Measurements from ENCODE around the gene NTF4.
A peak's percentile ranks its signal among the peaks of the same experiment; 100 is the strongest.
"Not testable (repeated sequence)": the region's sequence is repeated elsewhere in the genome, so short reads cannot be mapped to it uniquely, and the experiment has no call there.

The NTF4 gene

DNA sequence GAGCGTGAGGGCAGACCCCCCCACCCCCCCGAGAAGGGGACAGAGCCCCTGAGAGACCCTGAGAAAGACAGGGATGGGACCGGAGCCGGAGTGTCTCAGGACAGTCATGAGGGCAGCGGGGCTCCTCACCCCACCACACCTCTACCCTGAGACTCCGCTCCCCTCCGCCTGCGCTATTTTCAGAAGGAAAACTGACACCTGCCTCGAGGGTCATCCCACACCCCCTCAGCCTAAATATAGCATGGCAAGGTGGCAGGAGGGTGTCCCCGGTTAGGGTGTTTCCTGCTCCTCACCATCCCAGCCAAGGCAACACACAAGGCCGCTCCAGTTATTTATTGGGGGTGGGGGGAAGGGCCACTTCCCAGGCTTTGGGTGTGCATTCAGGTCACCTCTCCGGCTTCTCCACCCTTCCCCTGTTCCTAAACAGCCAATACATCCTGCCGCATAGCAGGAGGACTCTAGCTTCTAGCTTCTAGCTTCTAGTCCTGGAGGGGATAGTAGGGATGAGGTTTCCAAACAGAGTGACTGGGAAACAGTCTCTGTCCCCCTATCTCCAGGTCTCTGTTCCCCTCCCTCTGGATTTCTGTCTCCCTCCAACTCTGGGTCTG lies 1.4 kb upstream of the NTF4 start:
- H3K36me3 ChIP-seq (ENCODE audit: control insufficient read depth, insufficient read depth, low read length): no peaks in the 10 kb centered on the region
- peak overlapping the region; percentile 43 for H3K4me3 ChIP-seq (ENCODE audit: low read depth, low read length)
- no peaks in the 10 kb centered on the region for H3K9me3 ChIP-seq (ENCODE audit: control insufficient read depth, insufficient read depth, low read length)
- H3K27me3 ChIP-seq (ENCODE audit: control insufficient read depth, insufficient read depth, low read length): peaks cover 54% of the 10 kb centered on the region
- H3K9ac ChIP-seq (ENCODE audit: low read depth, low read length): no peak overlapping the region
- peaks cover 9% of the 10 kb centered on the region for H3K4me1 ChIP-seq (ENCODE audit: control insufficient read depth, insufficient read depth, low read length)

DNA sequence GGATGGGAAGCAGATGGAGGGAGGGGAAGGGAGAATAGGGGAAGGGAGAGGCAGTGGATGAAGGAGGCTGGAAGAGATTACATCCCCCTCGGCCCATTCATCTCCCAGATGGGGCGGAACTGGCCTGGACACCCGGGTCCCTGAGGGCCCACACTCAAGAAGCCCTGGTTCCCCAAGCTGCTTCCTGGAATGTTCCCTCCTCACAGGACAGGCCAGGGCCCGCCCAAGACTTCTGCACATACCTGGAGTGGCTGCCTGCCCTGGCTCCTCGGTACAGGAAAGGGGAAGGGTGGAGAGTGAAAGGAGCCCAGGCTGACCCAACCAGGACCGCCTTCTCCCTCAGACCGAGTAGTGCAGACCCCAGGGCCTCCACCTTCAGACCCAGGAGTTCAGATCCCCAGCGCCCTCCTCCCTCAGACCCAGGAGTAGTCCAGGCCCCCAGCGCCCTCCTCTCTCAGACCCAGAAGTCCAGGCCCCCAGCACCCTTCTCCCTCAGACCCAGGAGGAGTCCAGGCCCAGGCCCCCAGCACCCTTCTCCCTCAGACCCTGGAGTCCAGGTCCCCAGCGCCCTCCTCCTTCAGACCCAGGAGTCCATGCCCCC lies 489 bp downstream of the NTF4 start:
- no peak overlapping the region for H3K9ac ChIP-seq (ENCODE audit: low read depth, low read length)
- H3K9me3 ChIP-seq (ENCODE audit: control insufficient read depth, insufficient read depth, low read length): no peaks in the 10 kb centered on the region
- peaks cover 9% of the 10 kb centered on the region for H3K4me1 ChIP-seq (ENCODE audit: control insufficient read depth, insufficient read depth, low read length)
- peaks cover 41% of the 10 kb centered on the region for H3K27me3 ChIP-seq (ENCODE audit: control insufficient read depth, insufficient read depth, low read length)
- peak overlapping the region; percentile 43 for H3K4me3 ChIP-seq (ENCODE audit: low read depth, low read length)
- no peaks in the 10 kb centered on the region for H3K36me3 ChIP-seq (ENCODE audit: control insufficient read depth, insufficient read depth, low read length)

DNA sequence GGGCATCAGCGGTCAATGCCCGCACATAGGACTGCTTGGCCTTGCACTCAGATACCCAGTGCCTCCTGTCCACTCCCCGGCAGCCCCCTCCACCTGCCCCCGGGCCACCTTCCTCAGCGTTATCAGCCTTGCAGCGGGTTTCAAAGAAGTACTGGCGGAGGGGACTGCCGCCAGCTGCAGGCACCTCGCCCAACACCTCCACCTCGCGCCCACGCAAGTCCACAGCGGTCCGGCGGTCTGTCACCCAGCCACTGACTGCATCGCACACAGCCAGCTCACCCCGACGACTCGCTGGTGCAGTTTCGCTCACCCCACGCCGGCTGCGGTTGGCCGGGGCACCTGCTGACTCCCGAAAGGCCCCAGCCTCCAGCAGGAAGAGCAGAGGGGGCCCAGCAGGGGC lies 3.2 kb downstream of the NTF4 start:
- Histone ChIP-seq H3K9me3 (ENCODE audit: control insufficient read depth, insufficient read depth, low read length) (no peaks in the 10 kb centered on the region), H3K27me3 (ENCODE audit: control insufficient read depth, insufficient read depth, low read length) (peaks cover 44% of the 10 kb centered on the region), H3K4me3 (ENCODE audit: low read depth, low read length) (no peak overlapping the region), H3K9ac (ENCODE audit: low read depth, low read length) (no peak overlapping the region), H3K4me1 (ENCODE audit: control insufficient read depth, insufficient read depth, low read length) (peaks cover 9% of the 10 kb centered on the region), H3K36me3 (ENCODE audit: control insufficient read depth, insufficient read depth, low read length) (no peaks in the 10 kb centered on the region)

DNA sequence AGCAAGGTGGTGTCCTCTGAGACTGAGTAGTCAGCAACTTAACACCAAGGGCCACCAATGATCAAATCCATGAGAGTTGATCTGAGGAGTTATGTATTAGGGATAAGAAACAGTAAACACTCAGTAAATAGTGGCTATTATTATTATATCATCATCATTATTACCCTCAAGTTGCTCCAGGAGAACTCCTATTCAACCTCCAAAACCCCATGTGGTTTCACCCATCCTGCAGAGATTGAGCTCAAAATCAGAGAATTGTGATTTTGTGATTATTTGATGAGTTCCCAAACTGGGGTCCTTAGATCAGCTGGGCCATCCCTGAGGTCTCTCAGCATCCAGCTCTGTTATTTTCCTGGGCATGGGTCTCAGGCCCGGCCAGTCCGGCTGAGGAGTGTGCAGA lies 3.6 kb downstream of the NTF4 start:
- Histone ChIP-seq H3K36me3 (ENCODE audit: control insufficient read depth, insufficient read depth, low read length) (no peaks in the 10 kb centered on the region), H3K27me3 (ENCODE audit: control insufficient read depth, insufficient read depth, low read length) (peaks cover 44% of the 10 kb centered on the region), H3K9ac (ENCODE audit: low read depth, low read length) (no peak overlapping the region), H3K9me3 (ENCODE audit: control insufficient read depth, insufficient read depth, low read length) (no peaks in the 10 kb centered on the region), H3K4me1 (ENCODE audit: control insufficient read depth, insufficient read depth, low read length) (peaks cover 6% of the 10 kb centered on the region), H3K4me3 (ENCODE audit: low read depth, low read length) (no peak overlapping the region)

DNA sequence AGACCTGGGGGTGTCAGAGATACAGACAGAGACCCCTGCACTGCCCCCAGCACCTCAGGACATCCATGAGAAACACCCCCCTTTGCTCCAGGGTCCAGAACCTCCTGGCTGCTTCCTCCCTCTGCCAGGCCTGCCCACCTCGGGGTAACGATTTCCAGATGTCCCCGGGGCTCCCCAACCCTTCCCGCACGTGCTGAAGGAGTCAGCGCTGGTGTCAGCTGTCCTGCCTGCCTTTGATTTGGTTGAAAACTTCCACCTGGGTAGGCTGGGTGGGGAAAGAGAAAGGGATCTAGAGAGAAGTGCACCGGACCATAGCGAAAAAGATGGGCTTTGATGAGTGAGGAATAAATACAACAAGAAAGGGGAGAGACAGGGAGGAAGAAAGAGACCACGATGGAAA lies 5.6 kb downstream of the NTF4 start:
- Histone ChIP-seq H3K4me3 (ENCODE audit: low read depth, low read length) (no peak overlapping the region), H3K27me3 (ENCODE audit: control insufficient read depth, insufficient read depth, low read length) (peaks cover 46% of the 10 kb centered on the region), H3K9ac (ENCODE audit: low read depth, low read length) (no peak overlapping the region), H3K36me3 (ENCODE audit: control insufficient read depth, insufficient read depth, low read length) (no peaks in the 10 kb centered on the region), H3K9me3 (ENCODE audit: control insufficient read depth, insufficient read depth, low read length) (no peaks in the 10 kb centered on the region), H3K4me1 (ENCODE audit: control insufficient read depth, insufficient read depth, low read length) (peaks cover 2% of the 10 kb centered on the region)

DNA sequence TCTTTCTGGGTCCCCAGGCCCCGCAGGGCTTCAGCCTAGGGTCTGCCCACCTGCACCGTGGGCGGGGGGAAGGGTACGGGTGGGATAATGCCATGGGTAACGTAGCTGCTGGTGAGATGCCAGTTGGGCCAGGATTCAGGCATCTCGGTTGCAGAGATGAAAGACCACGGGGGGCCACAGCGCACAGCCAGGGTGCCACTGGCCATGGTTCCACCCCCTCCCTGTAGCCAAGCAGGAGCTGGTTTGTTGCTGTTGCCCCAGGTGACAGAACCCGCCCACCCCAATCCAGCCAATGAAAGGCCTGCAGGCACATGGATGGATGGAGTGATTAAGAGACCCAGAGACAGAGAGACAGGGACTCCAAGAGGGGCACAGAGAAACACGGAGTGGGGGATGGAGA lies 6.1 kb downstream of the NTF4 start:
- Histone ChIP-seq H3K4me3 (ENCODE audit: low read depth, low read length) (no peak overlapping the region), H3K9ac (ENCODE audit: low read depth, low read length) (no peak overlapping the region), H3K9me3 (ENCODE audit: control insufficient read depth, insufficient read depth, low read length) (no peaks in the 10 kb centered on the region), H3K4me1 (ENCODE audit: control insufficient read depth, insufficient read depth, low read length) (no peaks in the 10 kb centered on the region), H3K36me3 (ENCODE audit: control insufficient read depth, insufficient read depth, low read length) (no peaks in the 10 kb centered on the region), H3K27me3 (ENCODE audit: control insufficient read depth, insufficient read depth, low read length) (peaks cover 46% of the 10 kb centered on the region)

DNA sequence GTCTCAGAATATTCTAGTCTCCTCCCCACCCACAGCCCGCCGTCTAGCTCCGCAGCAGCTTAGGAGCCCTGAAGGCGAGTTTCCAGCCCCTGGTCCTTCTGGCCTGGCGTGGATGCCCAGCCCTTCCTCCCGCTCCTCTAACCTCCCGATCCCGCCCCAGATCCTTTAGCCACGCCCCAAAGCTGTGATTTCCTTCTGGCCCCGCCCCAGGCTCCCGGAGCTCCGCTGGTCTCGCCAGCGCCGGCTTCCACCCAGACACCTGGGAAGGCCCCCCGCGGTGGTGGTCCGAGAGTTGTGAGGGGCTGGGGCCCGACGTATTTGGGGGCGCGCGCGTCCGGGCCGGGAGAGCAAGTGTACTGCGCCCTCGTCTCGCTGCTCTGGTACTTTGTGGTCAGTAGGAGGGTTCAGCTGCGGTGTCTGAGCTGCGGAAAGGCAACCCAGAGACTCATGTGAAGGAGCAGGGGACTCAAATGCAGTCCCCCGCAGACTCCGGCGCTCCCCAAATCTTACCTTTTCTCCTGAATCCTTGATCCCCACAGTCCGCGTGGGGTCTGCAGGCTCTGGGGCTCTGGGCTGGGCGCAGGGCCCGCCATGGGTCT lies 6.9 kb downstream of the NTF4 start, which contains the start of gene CGB7:
Gene CGB7 (minus strand): TSS at position 114 of the 599 bp plus-strand sequence. CDS start 2,374 bp downstream, outside the sequence.
- no peaks in the 10 kb centered on the region for H3K36me3 ChIP-seq (ENCODE audit: control insufficient read depth, insufficient read depth, low read length)
- peaks cover 46% of the 10 kb centered on the region for H3K27me3 ChIP-seq (ENCODE audit: control insufficient read depth, insufficient read depth, low read length)
- no peaks in the 10 kb centered on the region for H3K4me1 ChIP-seq (ENCODE audit: control insufficient read depth, insufficient read depth, low read length)
- H3K9ac ChIP-seq (ENCODE audit: low read depth, low read length): peak within 1 kb of the TSS; percentile 12
- H3K9me3 ChIP-seq (ENCODE audit: control insufficient read depth, insufficient read depth, low read length): no peaks in the 10 kb centered on the region
- H3K4me3 ChIP-seq (ENCODE audit: low read depth, low read length): peak within 1 kb of the TSS; percentile 60

DNA sequence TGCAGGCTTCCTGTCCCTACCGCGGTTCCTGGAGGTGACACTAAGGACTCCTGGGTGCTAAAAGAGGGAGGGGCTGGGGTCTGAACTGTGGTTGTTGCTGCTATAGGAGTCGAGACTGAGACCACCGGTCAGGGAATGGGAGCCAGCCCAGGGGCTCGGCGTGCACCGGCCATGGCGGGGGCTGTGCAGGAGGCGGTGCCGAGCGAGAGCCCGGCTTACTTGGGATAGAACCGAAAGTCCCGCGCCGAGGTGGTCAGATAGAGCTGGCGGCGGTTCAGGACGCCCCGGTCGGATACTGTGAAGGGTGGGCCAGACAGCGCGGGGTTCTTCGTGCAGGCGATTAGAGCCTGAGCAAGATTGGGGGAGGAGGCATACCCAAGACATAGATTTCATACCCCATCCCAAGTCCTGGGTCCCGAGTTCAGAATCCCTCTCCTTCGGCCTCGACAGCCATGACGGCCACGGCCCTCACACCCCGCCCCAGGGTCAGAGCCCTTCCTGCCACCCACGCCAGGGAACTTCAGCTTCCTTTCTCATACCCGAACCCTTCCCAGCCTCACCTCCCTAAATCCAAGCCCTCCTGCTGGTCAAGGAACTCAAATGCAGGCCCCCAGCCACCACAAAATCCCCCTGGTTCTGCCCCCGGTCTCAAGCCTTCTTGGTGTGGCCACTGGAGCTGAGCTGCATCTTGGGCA lies 7.6 kb downstream of the NTF4 start:
- Histone ChIP-seq H3K4me3 (ENCODE audit: low read depth, low read length) (peak overlapping the region; percentile 60), H3K27me3 (ENCODE audit: control insufficient read depth, insufficient read depth, low read length) (peaks cover 46% of the 10 kb centered on the region), H3K9ac (ENCODE audit: low read depth, low read length) (peak overlapping the region; percentile 12)
- not testable (repeated sequence) for H3K4me1 ChIP-seq (ENCODE audit: control insufficient read depth, insufficient read depth, low read length); H3K9me3 ChIP-seq (ENCODE audit: control insufficient read depth, insufficient read depth, low read length); H3K36me3 ChIP-seq (ENCODE audit: control insufficient read depth, insufficient read depth, low read length)

DNA sequence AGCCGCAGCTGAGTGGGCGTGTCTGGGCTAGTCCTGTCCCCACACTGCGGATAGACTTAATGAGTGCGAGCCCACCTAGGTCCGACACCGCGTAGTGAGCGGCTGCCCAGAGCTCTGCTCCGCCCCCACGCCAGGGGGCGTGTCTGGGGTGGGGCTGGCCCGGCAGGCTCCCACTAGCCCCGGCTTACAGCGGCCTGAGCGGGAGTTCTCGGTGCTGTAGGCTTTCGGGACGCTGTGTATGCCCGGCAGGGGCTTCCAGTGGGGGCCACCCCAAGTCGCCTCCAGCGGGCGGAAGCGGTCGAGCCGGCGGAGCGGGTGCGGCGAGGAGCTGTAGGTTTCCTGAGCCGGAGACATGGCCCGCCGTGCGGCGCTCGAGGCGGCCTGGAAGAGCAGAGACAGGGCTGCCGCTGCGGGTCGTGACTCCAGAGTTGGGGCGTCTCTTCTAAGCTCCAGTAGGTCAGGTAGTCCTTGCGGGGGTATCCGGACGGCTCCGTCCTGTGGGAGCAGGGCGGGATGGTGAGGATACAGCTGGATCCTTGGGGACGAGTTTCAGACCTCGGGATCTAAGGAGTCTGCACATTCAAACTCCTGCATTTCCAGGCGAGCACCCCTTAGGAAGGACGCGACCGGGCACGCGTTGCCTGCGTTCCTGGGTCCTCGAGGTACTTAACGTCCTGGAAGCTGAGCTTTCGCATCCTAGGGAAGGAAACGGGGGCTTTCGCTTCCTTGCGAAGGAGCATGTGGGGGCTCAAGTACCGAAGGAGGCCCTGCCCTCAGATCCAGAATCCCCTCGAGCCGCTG lies 8.3 kb downstream of the NTF4 start:
- no peaks in the 10 kb centered on the region for H3K9me3 ChIP-seq (ENCODE audit: control insufficient read depth, insufficient read depth, low read length)
- peaks cover 46% of the 10 kb centered on the region for H3K27me3 ChIP-seq (ENCODE audit: control insufficient read depth, insufficient read depth, low read length)
- peak overlapping the region; percentile 12 for H3K9ac ChIP-seq (ENCODE audit: low read depth, low read length)
- H3K4me1 ChIP-seq (ENCODE audit: control insufficient read depth, insufficient read depth, low read length): no peaks in the 10 kb centered on the region
- no peaks in the 10 kb centered on the region for H3K36me3 ChIP-seq (ENCODE audit: control insufficient read depth, insufficient read depth, low read length)
- H3K4me3 ChIP-seq (ENCODE audit: low read depth, low read length): peak overlapping the region; percentile 60

DNA sequence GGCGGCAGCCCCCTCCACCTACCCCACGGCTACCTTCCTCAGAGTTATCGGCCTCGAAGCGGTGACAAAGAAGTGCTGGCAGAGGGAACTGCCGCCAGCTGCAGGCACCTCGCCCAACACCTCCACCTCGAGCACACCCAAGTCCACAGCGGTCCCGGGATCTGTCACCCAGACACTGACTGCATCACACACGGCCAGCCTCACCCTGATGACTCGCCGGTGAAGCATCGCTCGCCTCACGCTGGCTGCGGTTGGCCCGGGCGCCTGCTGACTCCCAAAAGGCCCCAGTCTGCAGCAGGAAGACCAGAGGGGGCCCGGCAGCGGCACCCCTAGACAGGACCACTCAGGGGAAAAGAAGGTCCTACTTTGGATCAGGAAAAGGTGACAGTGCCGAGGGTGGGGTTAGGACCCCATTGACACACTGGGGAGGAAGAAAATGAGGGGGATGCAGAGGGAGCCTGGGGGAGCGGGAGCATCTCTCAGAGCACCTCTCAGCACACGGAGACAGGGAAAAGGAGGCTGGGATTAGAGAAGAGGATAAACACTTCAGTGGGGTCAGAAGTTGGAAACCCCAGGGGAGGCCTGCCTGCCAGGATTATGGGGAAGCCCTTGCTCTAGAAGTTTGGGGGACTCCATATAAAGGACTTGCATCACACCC lies 14.1 kb downstream of the NTF4 start:
- not testable (repeated sequence) for H3K9me3 ChIP-seq (ENCODE audit: control insufficient read depth, insufficient read depth, low read length); H3K9ac ChIP-seq (ENCODE audit: low read depth, low read length); H3K36me3 ChIP-seq (ENCODE audit: control insufficient read depth, insufficient read depth, low read length); H3K4me3 ChIP-seq (ENCODE audit: low read depth, low read length); H3K27me3 ChIP-seq (ENCODE audit: control insufficient read depth, insufficient read depth, low read length); H3K4me1 ChIP-seq (ENCODE audit: control insufficient read depth, insufficient read depth, low read length)

DNA sequence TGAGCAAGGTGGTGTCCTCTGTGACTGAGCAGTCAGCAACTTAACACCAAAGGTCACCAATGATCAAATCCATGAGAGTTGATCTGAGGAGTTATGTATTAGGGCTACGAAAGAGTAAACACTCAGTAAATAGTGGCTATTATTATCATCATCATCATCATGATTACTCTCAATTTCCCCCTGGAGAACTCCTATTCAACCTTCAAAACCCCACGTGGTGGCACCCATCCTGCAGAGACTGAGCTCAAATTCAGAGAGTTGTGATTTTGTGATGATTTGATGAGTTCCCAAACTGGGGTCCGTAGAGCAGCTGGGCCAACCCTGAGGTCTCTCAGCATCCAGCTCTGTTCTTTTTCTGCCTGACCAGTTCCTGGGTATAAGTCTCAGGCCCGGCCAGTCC lies 14.8 kb downstream of the NTF4 start:
- H3K9ac ChIP-seq (ENCODE audit: low read depth, low read length); H3K27me3 ChIP-seq (ENCODE audit: control insufficient read depth, insufficient read depth, low read length); H3K36me3 ChIP-seq (ENCODE audit: control insufficient read depth, insufficient read depth, low read length); H3K9me3 ChIP-seq (ENCODE audit: control insufficient read depth, insufficient read depth, low read length); H3K4me1 ChIP-seq (ENCODE audit: control insufficient read depth, insufficient read depth, low read length); H3K4me3 ChIP-seq (ENCODE audit: low read depth, low read length): not testable (repeated sequence)
